GM18519 (cell line): ENCODE results near the gene ZNF700.
"Not testable (repeated sequence)": the region's sequence is repeated elsewhere in the genome, so short reads cannot be mapped to it uniquely, and the experiment has no call there.

Experiments used
- ATAC-seq: cut with Tn5 transposase; IDR thresholded peaks from one replicate; pipeline ENCODE4 v1.9.1; 2021; ENCODE audit warnings: mild to moderate bottlenecking, moderate library complexity; ENCODE audit not compliant: unreplicated experiment, low FRiP score

The ZNF700 gene

DNA sequence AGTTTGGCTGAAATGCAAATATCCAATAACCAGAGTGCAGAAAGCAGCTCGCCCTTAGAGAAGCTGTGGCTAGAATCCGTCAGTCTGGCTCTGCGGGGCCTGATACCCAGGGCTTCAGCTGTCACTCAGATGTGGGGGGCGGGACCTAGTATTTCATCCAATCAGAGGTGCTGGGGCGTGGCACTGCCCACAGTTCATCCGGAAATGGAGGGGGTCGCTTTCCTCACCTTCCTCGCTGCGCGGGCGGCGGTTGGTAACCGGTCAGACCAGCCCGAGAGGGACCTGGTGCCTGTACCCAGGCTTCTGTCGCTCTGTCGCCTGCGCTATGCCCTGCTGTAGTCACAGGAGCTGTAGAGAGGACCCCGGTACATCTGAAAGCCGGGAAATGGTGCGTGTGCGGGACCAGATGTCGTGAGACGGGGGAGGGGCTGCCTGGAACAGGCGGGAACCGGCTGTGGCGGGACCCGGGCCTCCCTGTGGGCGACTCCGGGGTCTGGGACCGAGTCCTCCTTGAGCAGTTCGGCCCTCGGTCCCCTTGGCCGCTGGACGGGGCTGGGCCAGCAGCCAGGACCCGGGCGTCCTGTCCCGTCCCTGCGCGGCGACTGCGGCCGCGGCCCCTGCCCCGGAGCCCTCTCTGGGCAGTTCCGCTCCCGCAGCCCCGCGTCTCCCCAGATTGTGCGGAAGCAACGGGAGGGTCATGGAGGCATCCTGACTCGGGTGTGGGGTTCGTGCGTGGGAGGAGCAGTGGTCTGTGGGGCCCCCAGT, at the start of gene ZNF700:
Gene ZNF700 (plus strand): TSS at position 222 of the 765 bp plus-strand sequence. CDS start 104 bp downstream, at position 326.
- ATAC-seq, result peak; percentile 56

GRCh38 chr19:11879687-11880266, 45.1 kb upstream of the ZNF700 start:
- not testable (repeated sequence) for ATAC-seq

GRCh38 chr19:11880598-11880997, 44.3 kb upstream of the ZNF700 start:
- no peak for ATAC-seq

GRCh38 chr19:11881151-11881800, 43.6 kb upstream of the ZNF700 start:
- ATAC-seq, result no peak

GRCh38 chr19:11882606-11883005, 42.3 kb upstream of the ZNF700 start:
- ATAC-seq, result no peak

- no peak for ATAC-seq
Measured at GRCh38 chr19:11887234-11887610, 37.7 kb upstream of the ZNF700 start.

DNA sequence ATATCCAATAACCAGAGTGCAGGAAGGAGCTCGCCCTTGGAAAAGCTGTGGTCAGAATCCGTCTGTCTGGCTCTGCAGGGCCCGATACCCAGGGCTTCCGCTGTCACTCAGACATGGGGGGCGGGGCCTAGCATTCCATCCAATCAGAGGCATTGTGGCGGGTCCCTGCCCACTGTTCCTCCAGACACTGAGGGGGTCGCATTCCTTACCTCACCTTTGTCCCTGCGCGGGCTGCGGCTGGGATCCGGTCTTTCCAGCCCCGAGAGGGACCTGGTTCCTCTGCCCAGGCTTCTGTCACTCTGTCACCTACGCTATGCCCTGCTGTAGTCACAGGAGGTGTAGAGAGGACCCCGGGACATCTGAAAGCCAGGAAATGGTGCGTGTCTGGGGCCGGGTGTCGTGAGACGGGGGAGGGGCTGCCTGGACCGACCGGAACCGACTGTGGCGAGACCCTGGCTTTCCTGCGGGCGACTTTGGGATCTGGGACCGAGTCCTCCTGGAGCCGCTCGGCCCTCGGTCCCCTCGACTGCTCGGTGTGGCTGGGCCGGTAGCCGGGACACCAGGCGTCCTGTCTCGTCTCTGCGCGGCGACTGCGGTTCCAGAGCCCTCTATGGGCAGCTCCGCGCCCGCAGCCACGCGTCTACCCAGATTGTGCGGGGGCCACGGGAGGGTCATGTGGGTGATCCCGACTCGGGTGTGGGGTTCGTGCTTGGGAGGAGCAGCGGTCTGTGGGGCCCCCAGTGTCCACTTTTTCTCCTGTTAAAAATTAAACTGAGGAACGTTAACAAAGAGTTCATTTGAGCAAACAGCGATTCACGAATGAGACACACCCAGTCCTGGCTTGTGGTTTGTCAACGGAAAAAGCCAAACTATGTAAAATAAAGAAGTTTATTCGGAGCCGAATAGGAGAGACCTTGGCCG, 37.0 kb upstream of the ZNF700 start, which contains the start of gene ZNF69:
Gene ZNF69 (plus strand): TSS at position 172 of the 921 bp plus-strand sequence. CDS start 142 bp downstream, at position 314.
- no peak for ATAC-seq

DNA sequence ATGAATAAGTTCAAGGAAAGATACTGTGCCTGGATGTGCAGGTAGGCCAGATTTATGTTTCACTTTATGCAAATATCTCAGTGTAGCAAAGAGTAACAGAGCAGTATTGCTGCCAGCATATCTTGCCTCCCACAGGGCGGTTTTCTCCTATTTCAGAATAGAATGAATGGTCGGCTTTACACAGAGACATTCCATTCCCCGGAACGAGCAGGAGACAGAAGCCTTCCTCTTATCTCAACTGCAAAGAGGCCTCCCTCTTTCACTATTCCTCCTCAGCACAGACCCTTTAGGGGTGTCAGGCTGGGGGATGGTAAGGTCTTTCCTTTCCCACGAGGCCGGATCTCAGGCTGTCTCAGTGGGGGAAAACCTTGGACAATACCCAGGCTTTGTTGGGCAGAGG, 35.0 kb upstream of the ZNF700 start:
- not testable (repeated sequence) for ATAC-seq

DNA sequence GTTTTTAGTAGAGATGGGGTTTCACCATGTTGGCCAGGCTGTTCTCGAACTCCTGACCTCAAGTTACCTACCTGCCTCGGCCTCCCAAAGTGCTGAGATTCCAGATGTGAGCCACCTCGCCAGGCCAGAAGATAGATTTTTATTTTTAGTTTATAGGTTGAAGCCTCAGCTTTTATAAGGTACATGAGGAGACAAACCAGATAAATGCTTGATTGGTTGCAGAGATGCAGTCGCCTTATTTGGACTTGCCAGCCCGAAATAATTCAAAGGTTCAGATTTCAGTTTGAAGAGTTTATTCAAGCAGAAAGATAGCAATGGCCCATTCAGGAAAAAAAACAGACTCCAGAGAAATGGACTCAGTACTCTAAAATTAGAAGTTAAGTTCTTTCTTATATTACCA, 34.3 kb upstream of the ZNF700 start:
- no peak for ATAC-seq

DNA sequence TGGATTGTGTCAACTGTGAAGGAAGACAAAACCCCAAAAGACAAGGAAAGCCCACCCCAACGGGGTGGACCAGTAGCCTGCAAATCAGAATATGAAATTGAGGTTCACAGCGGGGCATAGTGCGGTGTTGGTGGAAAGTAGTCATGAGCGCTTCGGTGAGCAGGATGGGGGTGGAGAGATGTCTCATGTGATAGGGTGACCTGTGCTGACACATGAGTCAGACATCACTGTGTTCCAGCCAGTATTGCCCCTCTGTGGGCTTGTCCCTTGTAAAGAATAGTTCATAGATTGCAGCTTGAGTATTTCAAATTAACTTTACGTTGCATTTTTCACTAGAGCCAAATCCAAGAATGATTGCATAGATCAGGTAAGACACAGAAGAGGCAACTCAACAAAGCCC, 30.1 kb upstream of the ZNF700 start:
- ATAC-seq, result no peak

DNA sequence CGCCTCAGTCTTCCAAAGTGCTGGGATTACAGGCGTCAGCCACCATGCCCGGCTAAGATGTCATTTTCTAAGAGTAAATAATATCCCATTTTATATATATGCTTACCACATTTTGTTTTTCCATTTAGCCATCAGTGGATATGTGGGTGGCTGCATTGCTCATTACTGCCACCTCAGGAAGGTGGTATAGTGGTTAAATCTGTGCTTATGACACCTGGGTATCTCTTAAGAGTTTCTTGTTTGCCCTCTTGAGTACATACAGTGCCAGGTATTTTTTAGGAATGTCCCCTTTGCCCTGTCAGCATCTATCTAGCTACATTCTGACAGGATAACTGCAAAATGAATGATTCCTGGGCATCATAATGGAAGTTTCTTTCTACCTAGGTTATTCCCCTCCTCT, 22.7 kb upstream of the ZNF700 start:
- ATAC-seq, result no peak

DNA sequence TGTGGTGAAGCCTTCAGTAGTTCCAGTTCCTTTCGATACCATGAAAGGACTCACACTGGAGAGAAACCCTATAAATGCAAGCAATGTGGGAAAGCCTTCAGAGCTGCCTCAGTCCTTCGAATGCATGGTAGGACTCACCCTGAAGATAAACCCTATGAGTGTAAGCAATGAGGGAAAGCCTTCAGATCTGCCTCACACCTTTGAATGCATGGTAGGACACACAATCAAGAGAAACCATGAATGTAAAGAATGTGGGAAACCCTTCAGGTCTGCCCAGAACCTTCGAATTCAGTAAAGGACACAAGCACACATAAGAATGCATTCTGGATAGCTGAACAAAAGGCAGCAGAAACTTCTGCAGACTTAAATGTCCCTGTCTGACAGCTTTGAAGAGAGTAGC, 19.0 kb upstream of the ZNF700 start:
- no peak for ATAC-seq

DNA sequence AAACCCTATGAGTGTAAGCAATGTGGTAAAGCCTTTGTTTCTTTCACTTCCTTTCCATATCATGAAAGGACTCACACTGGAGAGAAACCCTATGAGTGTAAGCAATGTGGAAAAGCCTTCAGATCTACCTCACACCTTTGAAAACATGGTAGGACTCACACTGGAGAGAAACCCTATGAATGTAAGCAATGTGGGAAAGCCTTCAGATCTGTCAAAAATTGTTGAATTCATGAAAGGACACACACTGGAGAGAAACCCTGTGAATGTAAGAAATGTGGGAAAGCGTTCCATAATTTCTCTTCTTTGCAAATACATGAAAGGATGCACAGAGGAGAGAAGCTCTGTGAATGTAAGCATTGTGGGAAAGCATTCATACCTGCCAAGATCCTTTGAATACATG, 13.0 kb upstream of the ZNF700 start:
- not testable (repeated sequence) for ATAC-seq

GRCh38 chr19:11914417-11915051, 10.4 kb upstream of the ZNF700 start:
- ATAC-seq, result not testable (repeated sequence)

GRCh38 chr19:11921852-11922495, 2.9 kb upstream of the ZNF700 start:
- no peak for ATAC-seq

DNA sequence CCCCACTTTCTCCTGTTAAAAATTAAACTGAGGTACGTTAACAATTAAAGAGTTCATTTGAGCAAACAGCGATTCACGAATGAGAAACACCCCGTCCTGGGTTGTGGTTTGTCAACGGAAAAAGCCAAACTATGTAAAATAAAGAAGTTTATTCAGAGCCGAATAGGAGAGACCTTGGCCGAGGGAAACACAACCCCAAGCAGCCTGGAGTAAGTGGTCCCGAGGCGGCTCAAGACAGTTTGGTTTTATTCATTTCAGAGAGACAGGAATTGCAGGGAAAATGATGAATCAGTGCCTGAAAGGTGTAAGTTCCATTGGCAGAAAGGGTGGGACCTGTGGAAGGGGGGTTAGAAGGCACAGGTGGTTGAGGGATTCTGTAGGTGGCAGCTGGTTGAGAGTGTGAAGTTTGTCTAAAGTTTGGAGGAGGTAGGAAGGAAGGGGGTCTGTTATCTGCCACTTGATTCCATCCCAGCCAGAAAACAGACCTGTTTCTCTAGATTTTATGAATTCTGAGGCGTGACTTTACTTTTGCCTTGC, 812 bp downstream of the ZNF700 start:
- ATAC-seq, result not testable (repeated sequence)

DNA sequence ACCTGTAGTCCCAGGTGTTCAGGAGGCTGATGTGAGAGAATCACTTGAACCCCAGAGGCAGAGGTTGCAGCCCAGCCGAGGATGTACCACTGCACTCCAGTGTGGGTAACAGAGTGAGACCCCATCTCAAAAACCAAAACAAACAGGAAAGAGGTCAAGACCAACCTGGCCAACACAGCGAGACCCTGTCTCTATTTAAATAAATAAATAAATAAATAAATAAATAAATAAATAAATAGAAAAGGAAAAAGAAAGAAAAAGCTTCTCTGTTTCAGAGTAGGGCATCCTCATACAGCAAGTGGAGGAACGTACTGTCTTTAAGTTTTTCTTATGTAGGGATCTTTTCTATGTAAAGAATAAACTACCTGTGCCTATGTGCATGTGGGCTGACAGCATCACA, 2.3 kb downstream of the ZNF700 start:
- ATAC-seq, result no peak

- no peak for ATAC-seq
Measured at GRCh38 chr19:11931051-11931450, 6.1 kb downstream of the ZNF700 start.

DNA sequence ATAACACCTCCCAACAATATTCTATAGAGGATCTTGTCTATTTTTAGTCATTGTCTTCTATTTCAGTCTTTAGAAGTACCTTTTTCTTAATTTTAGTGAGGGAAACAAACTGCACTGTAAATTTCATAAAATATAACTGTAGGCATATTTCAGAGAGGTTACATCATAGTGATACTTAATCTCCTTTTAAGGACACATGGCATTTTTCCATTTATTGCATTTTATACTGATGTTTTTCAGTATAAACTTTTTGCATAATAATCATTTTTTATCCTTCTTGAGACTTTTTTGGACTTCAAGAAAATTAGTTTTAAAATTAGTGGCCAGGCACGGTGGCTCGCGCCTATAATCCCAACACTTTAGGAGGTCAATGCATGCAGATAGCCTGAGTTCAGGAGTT, 6.6 kb downstream of the ZNF700 start:
- ATAC-seq, result no peak
